AG09309 (cell line): ENCODE results near the gene ALDH1A1.

Source experiments
- DNase-seq: peaks from one replicate; pipeline ENCODE4 v3.0.0-alpha.2; 2010; ENCODE audit warnings: low read depth
- H3K4me3 ChIP-seq: 2 replicates; pipeline ENCODE4 v1.5.1; 2011; ENCODE audit warnings: mild to moderate bottlenecking, low read depth, low read length, moderate library complexity; ENCODE audit not compliant: control insufficient read depth
- TF ChIP-seq, protein P1 (sequence below): IDR thresholded peaks from 2 replicates; pipeline ENCODE4 v1.5.1; 2011; ENCODE audit warnings: mild to moderate bottlenecking, low read depth, low read length, inconsistent platforms; ENCODE audit not compliant: insufficient read depth, control insufficient read depth; ENCODE audit errors: missing control alignments

Gene ALDH1A1

DNA sequence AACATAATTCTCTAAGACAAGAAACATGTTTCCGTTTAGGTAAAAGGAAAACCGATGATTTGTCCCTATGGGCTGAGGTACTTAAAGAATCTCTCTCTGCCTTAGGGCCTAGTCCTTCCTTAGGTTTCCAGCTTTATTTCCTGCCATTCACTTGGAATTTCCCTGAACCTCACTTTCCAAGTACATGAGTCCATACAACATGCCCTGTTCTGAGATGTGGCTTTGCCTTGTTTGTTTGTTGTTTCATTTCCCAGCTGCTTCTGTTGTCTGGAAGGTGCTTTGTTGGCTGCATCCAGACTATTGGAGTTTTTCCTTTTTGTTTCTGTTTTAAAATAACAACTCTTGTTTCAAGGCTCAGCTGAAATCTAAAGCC lies 95.2 kb downstream of the ALDH1A1 start:
- H3K4me3 ChIP-seq = no peak overlapping the region
- TF ChIP-seq, protein P1, sequence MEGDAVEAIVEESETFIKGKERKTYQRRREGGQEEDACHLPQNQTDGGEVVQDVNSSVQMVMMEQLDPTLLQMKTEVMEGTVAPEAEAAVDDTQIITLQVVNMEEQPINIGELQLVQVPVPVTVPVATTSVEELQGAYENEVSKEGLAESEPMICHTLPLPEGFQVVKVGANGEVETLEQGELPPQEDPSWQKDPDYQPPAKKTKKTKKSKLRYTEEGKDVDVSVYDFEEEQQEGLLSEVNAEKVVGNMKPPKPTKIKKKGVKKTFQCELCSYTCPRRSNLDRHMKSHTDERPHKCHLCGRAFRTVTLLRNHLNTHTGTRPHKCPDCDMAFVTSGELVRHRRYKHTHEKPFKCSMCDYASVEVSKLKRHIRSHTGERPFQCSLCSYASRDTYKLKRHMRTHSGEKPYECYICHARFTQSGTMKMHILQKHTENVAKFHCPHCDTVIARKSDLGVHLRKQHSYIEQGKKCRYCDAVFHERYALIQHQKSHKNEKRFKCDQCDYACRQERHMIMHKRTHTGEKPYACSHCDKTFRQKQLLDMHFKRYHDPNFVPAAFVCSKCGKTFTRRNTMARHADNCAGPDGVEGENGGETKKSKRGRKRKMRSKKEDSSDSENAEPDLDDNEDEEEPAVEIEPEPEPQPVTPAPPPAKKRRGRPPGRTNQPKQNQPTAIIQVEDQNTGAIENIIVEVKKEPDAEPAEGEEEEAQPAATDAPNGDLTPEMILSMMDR = no peak
- DNase-seq = no peak

DNA sequence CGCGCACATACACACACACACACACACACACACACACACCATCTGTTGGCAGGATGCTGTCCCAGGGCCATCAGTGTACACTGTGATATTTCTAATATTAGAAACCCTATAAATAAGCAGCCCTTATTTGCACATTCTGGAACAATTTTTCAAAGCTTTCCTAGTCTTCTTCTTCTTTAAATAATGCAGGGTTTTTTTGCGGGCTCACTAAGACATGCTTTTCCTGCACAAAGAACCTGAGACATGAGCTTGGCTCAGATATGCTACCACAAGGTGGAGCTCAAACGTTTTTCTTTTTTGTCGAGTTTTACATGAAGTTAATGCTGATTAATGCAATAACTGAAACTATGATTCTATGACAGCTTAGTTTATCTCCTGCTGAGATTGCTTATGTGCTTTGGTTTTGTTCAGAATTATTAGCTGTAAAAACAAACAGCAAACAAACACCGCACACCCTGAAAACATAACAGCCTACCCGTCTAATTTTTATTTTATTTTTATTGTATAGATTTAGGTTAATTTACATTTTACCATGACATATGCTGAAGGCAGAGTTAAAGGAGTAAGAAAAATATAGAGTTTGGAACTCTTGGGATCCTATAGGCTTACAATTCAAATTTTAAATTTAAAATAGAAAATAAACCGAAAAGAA lies 95.8 kb downstream of the ALDH1A1 start:
- peak; percentile 41 for DNase-seq
- TF ChIP-seq, protein P1 = peak; percentile 71
- H3K4me3 ChIP-seq = no peak overlapping the region

DNA sequence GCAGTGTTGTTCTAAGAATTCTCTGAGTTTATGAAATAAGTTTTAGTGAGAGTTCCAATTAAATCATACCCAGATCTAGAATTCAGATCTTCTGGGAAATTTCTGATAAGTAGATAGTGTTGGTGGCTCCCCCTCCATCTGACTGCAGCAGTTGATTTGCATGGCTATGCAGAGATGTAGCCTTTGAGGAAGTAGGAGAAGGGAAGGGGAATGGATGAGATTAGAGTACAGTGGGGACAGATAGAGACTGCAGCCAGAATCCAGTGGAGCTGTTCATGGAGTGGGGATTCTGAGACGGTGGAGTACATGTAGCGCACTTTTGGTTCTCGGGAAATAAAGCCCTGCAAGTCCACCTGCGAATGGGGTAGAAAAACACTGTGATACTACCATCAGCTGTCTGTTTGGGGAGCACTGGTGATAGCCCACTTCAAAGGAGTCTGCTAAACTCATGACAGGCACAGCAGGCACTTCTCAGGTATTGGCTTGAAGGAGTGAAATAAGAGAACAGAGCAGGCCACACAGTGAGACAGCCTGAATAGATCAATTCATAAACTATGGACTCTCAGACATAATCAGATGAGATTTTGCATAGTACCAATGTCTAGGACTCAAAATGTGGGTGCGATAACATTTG lies 96.8 kb downstream of the ALDH1A1 start:
- DNase-seq = no peak
- TF ChIP-seq, protein P1 = no peak

DNA sequence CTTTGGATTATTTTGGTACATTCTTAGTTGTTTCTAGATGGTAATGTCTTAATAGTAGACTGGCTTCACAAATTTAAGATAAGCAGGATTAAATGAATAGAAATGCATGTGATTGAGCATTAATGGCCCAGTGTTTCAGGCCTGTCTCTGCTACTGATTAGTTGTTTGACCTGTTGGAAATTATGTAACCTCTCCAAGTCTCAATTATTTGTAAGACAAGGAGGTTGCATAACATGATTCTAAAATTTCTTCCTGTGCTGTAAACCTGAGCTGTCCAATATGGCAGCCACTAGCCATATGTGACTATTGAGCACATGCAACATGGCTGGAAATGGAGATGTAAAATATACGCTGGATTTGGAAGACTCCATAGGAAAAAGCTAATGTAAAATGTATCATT lies 97.5 kb downstream of the ALDH1A1 start:
- DNase-seq = no peak
- no peak overlapping the region for H3K4me3 ChIP-seq
- TF ChIP-seq, protein P1 = no peak

More for the DNA sequence above, 96.8 kb downstream of the ALDH1A1 start:
- no peak overlapping the region for H3K4me3 ChIP-seq
